H9 (cell line): ENCODE results near the gene AGMO. TPM values are rescaled to one million over a fixed set of nuclear protein-coding genes. Genes with fewer than 3 reads are reported as not detected.

ENCODE experiments used
- DNase-seq: peaks from one replicate; pipeline ENCODE4 v3.0.0-alpha.2; 2017
- H2AFZ ChIP-seq: one replicate; pipeline ENCODE4 v1.6.1; 2013; ENCODE audit warnings: mild to moderate bottlenecking, low read length, control low read depth, moderate library complexity
- H2AK5ac ChIP-seq: 2 replicates; pipeline ENCODE4 v1.6.1; 2013; ENCODE audit warnings: low read length, control low read depth, mixed read lengths; ENCODE audit not compliant: insufficient read length
- H2BK120ac ChIP-seq: one replicate; pipeline ENCODE4 v1.6.1; 2013; ENCODE audit warnings: low read depth, mild to moderate bottlenecking, low read length, control low read depth, inconsistent platforms; ENCODE audit not compliant: poor library complexity, severe bottlenecking
- H2BK12ac ChIP-seq: 2 replicates; pipeline ENCODE4 v1.6.1; 2013; ENCODE audit warnings: low read length, control low read depth, mixed read lengths, low read depth; ENCODE audit not compliant: insufficient read length
- H2BK15ac ChIP-seq: 2 replicates; pipeline ENCODE4 v1.6.1; 2013; ENCODE audit warnings: low read depth, low read length, control low read depth
- H2BK20ac ChIP-seq: one replicate; pipeline ENCODE4 v1.6.1; 2013; ENCODE audit warnings: low read depth, mild to moderate bottlenecking, low read length, control low read depth, inconsistent platforms; ENCODE audit not compliant: poor library complexity, severe bottlenecking
- H2BK5ac ChIP-seq: 2 replicates; pipeline ENCODE4 v1.6.1; 2013; ENCODE audit warnings: low read length, control low read depth, mixed read lengths; ENCODE audit not compliant: insufficient read length
- H3K14ac ChIP-seq: 2 replicates; pipeline ENCODE4 v1.6.1; 2013; ENCODE audit warnings: low read length, control low read depth; ENCODE audit not compliant: insufficient read depth
- H3K18ac ChIP-seq: 2 replicates; pipeline ENCODE4 v1.6.1; 2013; ENCODE audit warnings: low read depth, mild to moderate bottlenecking, mixed read lengths, low read length, control low read depth; ENCODE audit not compliant: insufficient read length
- H3K23ac ChIP-seq: 2 replicates; pipeline ENCODE4 v1.6.1; 2013; ENCODE audit warnings: low read length, control low read depth, mixed read lengths, low read depth; ENCODE audit not compliant: insufficient read length
- H3K23me2 ChIP-seq: 2 replicates; pipeline ENCODE4 v1.6.1; 2013; ENCODE audit warnings: low read depth, mild to moderate bottlenecking, mixed read lengths, low read length, control low read depth; ENCODE audit not compliant: insufficient read length, poor library complexity, severe bottlenecking
- H3K27ac ChIP-seq: 2 replicates; pipeline ENCODE4 v1.5.1; 2013; ENCODE audit warnings: low read length, control low read depth, mixed read lengths, low read depth; ENCODE audit not compliant: insufficient read length
- H3K27me3 ChIP-seq: 2 replicates; pipeline ENCODE4 v1.6.1; 2013; ENCODE audit warnings: low read length, control low read depth, inconsistent platforms; ENCODE audit not compliant: insufficient read depth
- H3K4ac ChIP-seq: 2 replicates; pipeline ENCODE4 v1.6.1; 2013; ENCODE audit warnings: low read depth, mild to moderate bottlenecking, control low read depth, inconsistent platforms, low read length, moderate library complexity
- H3K4me1 ChIP-seq: 2 replicates; pipeline ENCODE4 v1.6.1; 2013; ENCODE audit warnings: low read length, control low read depth, inconsistent platforms; ENCODE audit not compliant: insufficient read depth
- H3K4me2 ChIP-seq: 2 replicates; pipeline ENCODE4 v1.6.1; 2013; ENCODE audit warnings: low read length, control low read depth, mixed read lengths; ENCODE audit not compliant: insufficient read length, insufficient read depth
- H3K56ac ChIP-seq: 2 replicates; pipeline ENCODE4 v1.6.1; 2013; ENCODE audit warnings: low read depth, mild to moderate bottlenecking, mixed read lengths, low read length, control low read depth; ENCODE audit not compliant: insufficient read length
- H3K79me1 ChIP-seq: 2 replicates; pipeline ENCODE4 v1.6.1; 2013; ENCODE audit warnings: low read depth, mild to moderate bottlenecking, moderate library complexity, low read length, control low read depth, inconsistent platforms; ENCODE audit not compliant: insufficient read depth, poor library complexity, severe bottlenecking
- H3K79me2 ChIP-seq: 2 replicates; pipeline ENCODE4 v1.6.1; 2013; ENCODE audit warnings: low read length, control low read depth, inconsistent platforms; ENCODE audit not compliant: insufficient read depth
- H3K9ac ChIP-seq: 2 replicates; pipeline ENCODE4 v1.6.1; 2013; ENCODE audit warnings: low read length, control low read depth, mixed read lengths; ENCODE audit not compliant: insufficient read length; ENCODE audit errors: extremely low read depth
- H3K9me3 ChIP-seq: one replicate; pipeline ENCODE4 v1.6.1; 2013; ENCODE audit warnings: low read depth, low read length, inconsistent platforms; ENCODE audit not compliant: control insufficient read depth
- H3T11ph ChIP-seq: one replicate; pipeline ENCODE4 v1.6.1; 2013; ENCODE audit warnings: mild to moderate bottlenecking, low read length, control low read depth, inconsistent platforms
- H4K20me1 ChIP-seq: one replicate; pipeline ENCODE4 v1.6.1; 2013; ENCODE audit not compliant: control insufficient read depth, insufficient read length, insufficient read depth
- H4K5ac ChIP-seq: 2 replicates; pipeline ENCODE4 v1.6.1; 2013; ENCODE audit warnings: low read depth, mild to moderate bottlenecking, mixed read lengths, low read length, control low read depth; ENCODE audit not compliant: insufficient read length
- H4K8ac ChIP-seq: replicated peaks from 2 replicates; pipeline ENCODE4 v1.6.1; 2013; ENCODE audit warnings: low read length, control low read depth, mixed read lengths, low read depth; ENCODE audit not compliant: insufficient read length
- H4K91ac ChIP-seq: 2 replicates; pipeline ENCODE4 v1.6.1; 2013; ENCODE audit warnings: low read depth, mild to moderate bottlenecking, moderate library complexity, mixed read lengths, low read length, control low read depth; ENCODE audit not compliant: insufficient read length
- H3K27ac Mint-ChIP-seq, 3 experiments: 2 replicates in 2 of 3; 3 replicates in 1 of 3; pipeline ENCODE4 v1.8.0; 2020 to 2021; ENCODE audit warnings: mixed read lengths in 3 of 3, mild to moderate bottlenecking in 1 of 3, moderate library complexity in 1 of 3
- H3K27me3 Mint-ChIP-seq: 2 replicates; pipeline ENCODE4 v1.8.0; 2021; ENCODE audit warnings: low read depth, mild to moderate bottlenecking, moderate library complexity, mixed read lengths
- H3K36me3 Mint-ChIP-seq, 3 experiments: 2 replicates in 2 of 3; 3 replicates in 1 of 3; pipeline ENCODE4 v1.8.0; 2020 to 2021; ENCODE audit warnings: low read depth in 3 of 3, mixed read lengths in 3 of 3; ENCODE audit not compliant: insufficient read depth in 1 of 3
- H3K4me1 Mint-ChIP-seq, 2 experiments: 2 replicates each; pipeline ENCODE4 v1.8.0; 2020; ENCODE audit warnings: mixed read lengths in 2 of 2
- H3K4me3 Mint-ChIP-seq, 2 experiments: 2 replicates in 1 of 2; 3 replicates in 1 of 2; pipeline ENCODE4 v1.8.0; 2020 to 2021; ENCODE audit warnings: mild to moderate bottlenecking in 2 of 2, mixed read lengths in 2 of 2, moderate library complexity in 1 of 2
- H3K9me3 Mint-ChIP-seq, 2 experiments: 2 replicates in 1 of 2; 3 replicates in 1 of 2; pipeline ENCODE4 v1.8.0; 2020; ENCODE audit warnings: mild to moderate bottlenecking in 2 of 2, mixed read lengths in 2 of 2, moderate library complexity in 1 of 2
- CTCF ChIP-seq: fragments of 200-600 bp; sonication (generic); conservative IDR thresholded peaks from 3 replicates; pipeline ENCODE4 v1.8.0; 2021; ENCODE audit warnings: antibody characterized with exemption, mild to moderate bottlenecking
- WGBS: extraction: QIAGEN DNeasy Blood & Tissue Kit; methylation state at CpG from one replicate; pipeline ENCODE4 v1.1.7; 2013; ENCODE audit warnings: missing lambda C conversion rate, low lambda C conversion rate, mixed read lengths; ENCODE audit not compliant: insufficient read length; ENCODE audit errors: extremely low coverage; 5-methylcytosine and 5-hydroxymethylcytosine counted together
- total RNA-seq: library from RNA; stranded (reverse); gene quantifications from 2 replicates; pipeline ENCODE4 v1.2.1, GENCODE V29; 2021

The AGMO gene
- total RNA-seq, 1 experiment from 2014 or later = 0.70 TPM

- Mint-ChIP-seq H3K27ac (no peak overlapping the region), H3K4me1 (peaks cover under 1 to 1% of the 10 kb centered on the region in 2 experiments; a peak in 1 of 4 replicates), H3K4me3 (no peak overlapping the region), H3K36me3 (no peaks in the 10 kb centered on the region), H3K9me3 (no peaks in the 10 kb centered on the region; a peak in 1 of 5 replicates), H3K27me3 (no peaks in the 10 kb centered on the region; the same call in 1 of the 2 replicates)
- no peak overlapping the region for H3K56ac ChIP-seq
- no peak overlapping the region for H3K14ac ChIP-seq
- no peaks in the 10 kb centered on the region for H4K20me1 ChIP-seq
- H2BK15ac ChIP-seq = no peak overlapping the region
- H3K18ac ChIP-seq = no peak overlapping the region
- H2BK20ac ChIP-seq = no peak overlapping the region
- DNase-seq = no peak
- no CpG with 5 or more reads among the region's 2 CpGs for WGBS
- no peaks in the 10 kb centered on the region for H3K27me3 ChIP-seq
- H4K5ac ChIP-seq = no peak overlapping the region
- peaks cover under 1% of the 10 kb centered on the region; the same call in 1 of the 2 replicates for H3K4me1 ChIP-seq
- no peaks in the 10 kb centered on the region for H3K79me2 ChIP-seq
- no peak overlapping the region for H3K9ac ChIP-seq
- H2BK5ac ChIP-seq = no peak overlapping the region
- H2AK5ac ChIP-seq = no peak overlapping the region
- no peak overlapping the region for H3T11ph ChIP-seq
- no peak overlapping the region for H3K4ac ChIP-seq
- H3K23ac ChIP-seq = no peak overlapping the region
- no peaks in the 10 kb centered on the region for H3K79me1 ChIP-seq
- no peaks in the 10 kb centered on the region for H3K23me2 ChIP-seq
- no peak for TF ChIP-seq CTCF
- H3K27ac ChIP-seq = no peak overlapping the region
- no peak overlapping the region for H4K91ac ChIP-seq
- no peak overlapping the region for H2BK120ac ChIP-seq
- no peak overlapping the region for H3K4me2 ChIP-seq
- H4K8ac ChIP-seq = no peak overlapping the region
- H2BK12ac ChIP-seq = no peak overlapping the region
- no peak overlapping the region for H2AFZ ChIP-seq
- H3K9me3 ChIP-seq = no peaks in the 10 kb centered on the region
These were observed 357.4 kb downstream of the AGMO start for GRCh38 chr7:15204421-15204820.
